Neuronal stem cell (in vitro differentiated cells): ENCODE results near the gene TMEM181.
A peak's percentile ranks its signal among the peaks of the same experiment; 100 is the strongest.

Source experiments
- DNase-seq: peaks from one replicate; pipeline ENCODE4 v3.0.0-alpha.2; 2013; ENCODE audit warnings: low spot score
- H2AFZ ChIP-seq: one replicate; pipeline ENCODE4 v1.6.1; 2013; ENCODE audit warnings: mild to moderate bottlenecking, low read length, inconsistent platforms
- H2AK5ac ChIP-seq: 2 replicates; pipeline ENCODE4 v1.6.1; 2013; ENCODE audit warnings: low read depth, mild to moderate bottlenecking, inconsistent platforms, low read length, moderate library complexity, mixed read lengths
- H2BK120ac ChIP-seq: 2 replicates; pipeline ENCODE4 v1.6.1; 2013; ENCODE audit warnings: low read depth, mild to moderate bottlenecking, inconsistent platforms, low read length, moderate library complexity, mixed read lengths
- H2BK12ac ChIP-seq: one replicate; pipeline ENCODE4 v1.6.1; 2013; ENCODE audit warnings: low read length, inconsistent platforms
- H2BK15ac ChIP-seq: 2 replicates; pipeline ENCODE4 v1.6.1; 2013; ENCODE audit warnings: mild to moderate bottlenecking, low read length, inconsistent platforms, mixed read lengths
- H2BK5ac ChIP-seq: one replicate; pipeline ENCODE4 v1.6.1; 2013; ENCODE audit warnings: inconsistent platforms, mild to moderate bottlenecking, low read length, moderate library complexity
- H3K14ac ChIP-seq: one replicate; pipeline ENCODE4 v1.6.1; 2013; ENCODE audit warnings: low read length, inconsistent platforms
- H3K18ac ChIP-seq: 2 replicates; pipeline ENCODE4 v1.6.1; 2013; ENCODE audit warnings: low read length, inconsistent platforms
- H3K23ac ChIP-seq: 2 replicates; pipeline ENCODE4 v1.6.1; 2013; ENCODE audit warnings: low read depth, mild to moderate bottlenecking, mixed read lengths, low read length, inconsistent platforms; ENCODE audit not compliant: poor library complexity
- H3K27ac ChIP-seq: replicated peaks from 3 replicates; pipeline ENCODE4 v1.5.1; 2013; ENCODE audit warnings: low read length, inconsistent platforms
- H3K27me3 ChIP-seq, 3 experiments: 2 replicates each; pipeline ENCODE4 v1.6.1; 2013; ENCODE audit warnings: low read length in 3 of 3, mild to moderate bottlenecking in 2 of 3, inconsistent platforms in 1 of 3, low read depth in 1 of 3, mixed read lengths in 1 of 3, moderate library complexity in 1 of 3; ENCODE audit not compliant: control insufficient read depth in 3 of 3, insufficient read depth in 3 of 3
- H3K36me3 ChIP-seq, 2 donors: replicated peaks in 1 of 2; 2 replicates each; pipeline ENCODE4 v1.6.1; 2013; ENCODE audit warnings: low read length in 2 of 2; ENCODE audit not compliant: control insufficient read depth in 2 of 2, insufficient read depth in 2 of 2
- H3K4ac ChIP-seq: 2 replicates; pipeline ENCODE4 v1.6.1; 2013; ENCODE audit warnings: inconsistent platforms, mild to moderate bottlenecking, low read length, moderate library complexity
- H3K4me1 ChIP-seq, 2 donors: 1 replicate in 1 of 2; 2 replicates in 1 of 2; pipeline ENCODE4 v1.6.1; 2013; ENCODE audit warnings: low read length in 2 of 2, low read depth in 1 of 2; ENCODE audit not compliant: control insufficient read depth in 2 of 2, insufficient read depth in 1 of 2
- H3K4me2 ChIP-seq: one replicate; pipeline ENCODE4 v1.6.1; 2013; ENCODE audit warnings: mild to moderate bottlenecking, low read length, inconsistent platforms; ENCODE audit not compliant: insufficient read depth, poor library complexity, severe bottlenecking
- H3K4me3 ChIP-seq, 2 donors: 2 replicates each; pipeline ENCODE4 v1.5.1; 2013; ENCODE audit warnings: low read length in 2 of 2, mild to moderate bottlenecking in 2 of 2, inconsistent platforms in 1 of 2, moderate library complexity in 1 of 2
- H3K79me1 ChIP-seq: one replicate; pipeline ENCODE4 v1.6.1; 2013; ENCODE audit warnings: low read depth, mild to moderate bottlenecking, inconsistent platforms, low read length, moderate library complexity
- H3K9ac ChIP-seq: one replicate; pipeline ENCODE4 v1.6.1; 2013; ENCODE audit warnings: mild to moderate bottlenecking, low read depth, low read length, inconsistent platforms; ENCODE audit not compliant: poor library complexity
- H3K9me3 ChIP-seq, 2 donors: replicated peaks in 1 of 2; 2 replicates each; pipeline versions ENCODE3 to v1.6.1; 2013; ENCODE audit warnings: low read length in 2 of 2, mild to moderate bottlenecking in 2 of 2, inconsistent platforms in 1 of 2, low read depth in 1 of 2, mixed read lengths in 1 of 2, moderate library complexity in 1 of 2; ENCODE audit not compliant: control insufficient read depth in 2 of 2, insufficient read depth in 1 of 2
- H4K8ac ChIP-seq: one replicate; pipeline ENCODE4 v1.6.1; 2013; ENCODE audit warnings: low read depth, mild to moderate bottlenecking, inconsistent platforms, low read length, moderate library complexity
- H4K91ac ChIP-seq: one replicate; pipeline ENCODE4 v1.6.1; 2013; ENCODE audit warnings: low read length, low read depth, mild to moderate bottlenecking, inconsistent platforms; ENCODE audit not compliant: poor library complexity
- WGBS, 2 donors: extraction: QIAGEN DNeasy Blood & Tissue Kit; methylation state at CpG; one replicate each; pipeline ENCODE4 v1.1.7; 2013; ENCODE audit warnings: missing lambda C conversion rate in 2 of 2, mixed read lengths in 1 of 2; ENCODE audit not compliant: insufficient read length in 2 of 2, insufficient replicate concordance in 1 of 2; ENCODE audit errors: extremely low coverage in 2 of 2; 5-methylcytosine and 5-hydroxymethylcytosine counted together

Gene TMEM181

GRCh38 chr6:158545043-158545966 lies 14.6 kb upstream of the TMEM181 start:
- WGBS, 2 donors, result no CpG with 5 or more reads among the region's 30 CpGs

GRCh38 chr6:158548418-158549161 lies 11.3 kb upstream of the TMEM181 start:
- Histone ChIP-seq H3K14ac (no peak overlapping the region), H3K27me3 (no peaks in the 10 kb centered on the region), H3K4ac (no peak overlapping the region), H2BK15ac (no peak overlapping the region), H3K27ac (no peak overlapping the region), H4K8ac (no peak overlapping the region), H3K36me3 (no peaks in the 10 kb centered on the region), H2BK5ac (no peak overlapping the region), H2AFZ (no peak overlapping the region), H2BK12ac (no peak overlapping the region), H3K18ac (no peak overlapping the region), H3K23ac (no peak overlapping the region), H3K9ac (no peak overlapping the region), H3K9me3 (no peaks in the 10 kb centered on the region), H3K4me3 (no peak overlapping the region), H4K91ac (no peak overlapping the region), H2BK120ac (no peak overlapping the region), H3K4me1 (peaks cover 0 to 2% of the 10 kb centered on the region in 2 donors), H3K4me2 (no peak overlapping the region), H3K79me1 (no peaks in the 10 kb centered on the region), H2AK5ac (no peak overlapping the region)
- DNase-seq, result no peak
- no CpG with 5 or more reads among the region's 9 CpGs for WGBS, 2 donors

More at GRCh38 chr6:158545043-158545966, 14.6 kb upstream of the TMEM181 start:
- Histone ChIP-seq H3K4me2 (no peak overlapping the region), H2BK12ac (no peak overlapping the region), H3K18ac (peak overlapping the region; percentile 80), H3K4ac (no peak overlapping the region), H3K79me1 (no peaks in the 10 kb centered on the region), H3K4me1 (peaks cover 0 to 2% of the 10 kb centered on the region in 2 donors), H2BK120ac (no peak overlapping the region), H4K8ac (no peak overlapping the region), H3K36me3 (no peaks in the 10 kb centered on the region), H3K9me3 (no peaks in the 10 kb centered on the region), H2BK5ac (peak overlapping the region; percentile 11), H3K27ac (no peak overlapping the region), H3K4me3 (no peak overlapping the region), H2BK15ac (no peak overlapping the region), H3K9ac (no peak overlapping the region), H2AFZ (no peak overlapping the region), H2AK5ac (peak overlapping the region; percentile 93), H4K91ac (no peak overlapping the region), H3K23ac (peak overlapping the region; percentile 34), H3K27me3 (no peaks in the 10 kb centered on the region), H3K14ac (no peak overlapping the region)
- DNase-seq, result no peak

- Histone ChIP-seq H3K27ac (no peak overlapping the region), H4K8ac (no peak overlapping the region), H3K9ac (no peak overlapping the region), H4K91ac (no peak overlapping the region), H3K36me3 (no peaks in the 10 kb centered on the region), H2AK5ac (no peak overlapping the region), H3K23ac (no peak overlapping the region), H3K4me1 (no peaks in the 10 kb centered on the region), H2BK5ac (no peak overlapping the region), H2BK15ac (no peak overlapping the region), H3K18ac (no peak overlapping the region), H3K27me3 (no peaks in the 10 kb centered on the region), H2AFZ (no peak overlapping the region), H3K4me3 (no peak overlapping the region), H2BK12ac (no peak overlapping the region), H3K9me3 (no peaks in the 10 kb centered on the region), H3K4me2 (no peak overlapping the region), H3K14ac (no peak overlapping the region), H2BK120ac (no peak overlapping the region), H3K79me1 (no peaks in the 10 kb centered on the region), H3K4ac (no peak overlapping the region)
- WGBS, 2 donors, result no CpG with 5 or more reads among the region's 6 CpGs
- DNase-seq, result no peak
Measured at GRCh38 chr6:158552055-158552795, 7.7 kb upstream of the TMEM181 start.
